PFSK-1 (cell line): ENCODE measurements around the gene OPA3.

Source experiments
- SIN3A ChIP-seq: IDR thresholded peaks from 2 replicates; pipeline ENCODE4 v1.6.1; 2012; ENCODE audit warnings: mild to moderate bottlenecking, low read length, moderate library complexity, borderline replicate concordance; ENCODE audit not compliant: insufficient read depth
- TF ChIP-seq, protein P1 (sequence below), 2 experiments: IDR thresholded peaks; 2 replicates each; pipeline versions ENCODE4 v1.6.1 to v1.8.0; 2011 to 2012; ENCODE audit warnings: low read depth in 2 of 2, low read length in 2 of 2, control low read depth in 1 of 2, inconsistent platforms in 1 of 2, mild to moderate bottlenecking in 1 of 2, moderate library complexity in 1 of 2; ENCODE audit not compliant: insufficient read depth in 1 of 2

The OPA3 gene

DNA sequence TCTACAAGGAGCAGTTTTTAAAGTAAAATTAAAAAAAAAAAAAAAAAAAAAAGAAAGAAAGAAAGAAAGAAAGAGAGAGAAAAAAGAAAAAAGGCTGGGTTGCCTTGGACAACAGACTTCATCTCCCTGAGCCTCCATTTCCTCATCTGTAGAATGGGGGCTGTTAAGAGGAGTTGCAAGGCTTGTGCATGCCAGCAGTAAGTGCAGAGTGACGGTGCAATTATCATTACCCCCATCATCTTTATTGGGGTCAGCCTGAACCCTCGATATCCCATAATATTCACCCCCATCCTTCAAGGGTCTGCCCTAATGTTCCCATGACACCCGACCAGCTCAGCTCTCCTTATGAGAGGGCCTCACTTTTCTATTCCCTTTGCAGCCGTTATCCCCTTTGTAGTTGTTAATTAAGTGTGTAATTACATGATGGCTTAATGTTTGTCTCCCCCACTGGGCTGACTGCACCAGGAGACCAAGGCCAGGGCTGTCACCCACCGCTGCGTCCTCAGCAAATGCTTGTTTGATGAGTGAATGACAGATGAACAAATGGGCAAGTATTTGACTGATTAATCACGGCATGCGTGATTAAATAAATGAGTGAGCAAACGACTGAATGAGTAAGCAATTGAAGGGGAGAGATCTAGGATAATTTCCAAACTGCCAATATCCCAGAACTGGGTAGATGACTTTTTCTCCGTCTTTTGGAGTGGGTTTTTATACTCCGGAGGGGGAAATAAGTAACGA, 106.7 kb downstream of the OPA3 start:
- no peak for TF ChIP-seq SIN3A
- TF ChIP-seq, protein P1, sequence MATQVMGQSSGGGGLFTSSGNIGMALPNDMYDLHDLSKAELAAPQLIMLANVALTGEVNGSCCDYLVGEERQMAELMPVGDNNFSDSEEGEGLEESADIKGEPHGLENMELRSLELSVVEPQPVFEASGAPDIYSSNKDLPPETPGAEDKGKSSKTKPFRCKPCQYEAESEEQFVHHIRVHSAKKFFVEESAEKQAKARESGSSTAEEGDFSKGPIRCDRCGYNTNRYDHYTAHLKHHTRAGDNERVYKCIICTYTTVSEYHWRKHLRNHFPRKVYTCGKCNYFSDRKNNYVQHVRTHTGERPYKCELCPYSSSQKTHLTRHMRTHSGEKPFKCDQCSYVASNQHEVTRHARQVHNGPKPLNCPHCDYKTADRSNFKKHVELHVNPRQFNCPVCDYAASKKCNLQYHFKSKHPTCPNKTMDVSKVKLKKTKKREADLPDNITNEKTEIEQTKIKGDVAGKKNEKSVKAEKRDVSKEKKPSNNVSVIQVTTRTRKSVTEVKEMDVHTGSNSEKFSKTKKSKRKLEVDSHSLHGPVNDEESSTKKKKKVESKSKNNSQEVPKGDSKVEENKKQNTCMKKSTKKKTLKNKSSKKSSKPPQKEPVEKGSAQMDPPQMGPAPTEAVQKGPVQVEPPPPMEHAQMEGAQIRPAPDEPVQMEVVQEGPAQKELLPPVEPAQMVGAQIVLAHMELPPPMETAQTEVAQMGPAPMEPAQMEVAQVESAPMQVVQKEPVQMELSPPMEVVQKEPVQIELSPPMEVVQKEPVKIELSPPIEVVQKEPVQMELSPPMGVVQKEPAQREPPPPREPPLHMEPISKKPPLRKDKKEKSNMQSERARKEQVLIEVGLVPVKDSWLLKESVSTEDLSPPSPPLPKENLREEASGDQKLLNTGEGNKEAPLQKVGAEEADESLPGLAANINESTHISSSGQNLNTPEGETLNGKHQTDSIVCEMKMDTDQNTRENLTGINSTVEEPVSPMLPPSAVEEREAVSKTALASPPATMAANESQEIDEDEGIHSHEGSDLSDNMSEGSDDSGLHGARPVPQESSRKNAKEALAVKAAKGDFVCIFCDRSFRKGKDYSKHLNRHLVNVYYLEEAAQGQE (IDR thresholded peaks at IDR 0.05; ENCODE audit: insufficient read depth in 1 of 2, low read depth in 2 of 2, low read length in 2 of 2) = no peak
